ENCODE data around the gene DNAH6. TPM values are rescaled to one million over a fixed set of nuclear protein-coding genes. Genes with fewer than 3 reads are reported as not detected.

Gene DNAH6
- total and polyA plus RNA-seq, 10 of the 15 experiments (the other 5 are each of a cell fraction or from before 2014, with no cell fraction given): 0.07 to 1.0 (median 0.29) TPM

- Histone ChIP-seq H2AFZ (ENCODE audit: control insufficient read depth, low read depth, low read length) (no peak overlapping the region), H3K27me3 (replicated peaks in 1 of 2; ENCODE audit: control insufficient read depth in 2 of 2, insufficient read depth in 2 of 2, low read length in 1 of 2) (no peaks in the 10 kb centered on the region), H3K4me3 (no peak overlapping the region), H3K4me2 (ENCODE audit: control insufficient read depth, insufficient read depth) (no peak overlapping the region), H3K4me1 (ENCODE audit: control insufficient read depth, insufficient read depth, low read length) (no peaks in the 10 kb centered on the region), H3K27ac (ENCODE audit: control insufficient read depth, insufficient read depth) (no peak overlapping the region), H3K9ac (ENCODE audit: control insufficient read depth, insufficient read depth, low read length) (no peak overlapping the region), H3K9me3 (replicated peaks; ENCODE audit: control insufficient read depth, insufficient read depth, low read length) (no peaks in the 10 kb centered on the region), H3K79me2 (ENCODE audit: control insufficient read depth, insufficient read depth, low read length) (no peaks in the 10 kb centered on the region), H4K20me1 (ENCODE audit: control insufficient read depth, insufficient read depth) (no peaks in the 10 kb centered on the region), H3K36me3 (ENCODE audit: control insufficient read depth in 2 of 2, insufficient read depth in 2 of 2, low read length in 1 of 2) (no peaks in the 10 kb centered on the region)
- FAIRE-seq (no peak), DNase-seq (ENCODE audit: low read depth, low spot score) (no peak), ATAC-seq (no peak)
- SMC1A ChIA-PET (ENCODE audit: uncharacterized antibody, unreplicated experiment): interaction anchor here (1.2 kb wide), 1 partner anchor 9 kb away, joined by 4 read pairs; no protein-coding TSS in a partner anchor
- POLR2A ChIA-PET: no interaction called here
- WGBS (ENCODE audit: insufficient coverage, insufficient replicate concordance, low lambda C conversion rate, missing lambda C conversion rate): 27% methylated on average over 1 of the region's 1 CpG
- TF ChIP-seq ZNF687 (IDR thresholded peaks at IDR 0.05): no peak
- no peak for TF ChIP-seq SRF (IDR thresholded peaks at IDR 0.05; ENCODE audit: low read depth in 2 of 2, low read length in 2 of 2)
- CTCF ChIA-PET: interaction anchor here (0.5 kb wide), 1 partner anchor 479 kb away, joined by 3 read pairs; no protein-coding TSS in a partner anchor
- intact Hi-C loops (cut with micrococcal nuclease; ENCODE audit: unreplicated experiment) (no loop called here), in situ Hi-C loops (cut with MboI) (no loop called here)
- BruUV-seq (replicated peaks): no TSS peak
- RAD21 ChIA-PET (ENCODE audit: unreplicated experiment): no interaction called here
Observed at GRCh38 chr2:84788027-84788426, 271.7 kb downstream of the DNAH6 start.

GRCh38 chr2:84788498-84788897 lies 272.2 kb downstream of the DNAH6 start:
- no peak overlapping the region for H3K27ac ChIP-seq (ENCODE audit: control insufficient read depth, insufficient read depth)
- no peaks in the 10 kb centered on the region for H3K4me1 ChIP-seq (ENCODE audit: control insufficient read depth, insufficient read depth, low read length)
- ChIA-PET CTCF (no interaction called here), POLR2A (no interaction called here), RAD21 (ENCODE audit: unreplicated experiment) (no interaction called here), SMC1A (ENCODE audit: uncharacterized antibody, unreplicated experiment) (interaction anchor here (1.2 kb wide), 1 partner anchor 8 kb away, joined by 4 read pairs; no protein-coding TSS in a partner anchor)
- H3K4me2 ChIP-seq (ENCODE audit: control insufficient read depth, insufficient read depth): no peak overlapping the region
- ATAC-seq (no peak), FAIRE-seq (no peak), DNase-seq (ENCODE audit: low read depth, low spot score) (no peak)
- H3K4me3 ChIP-seq: no peak overlapping the region
- no peaks in the 10 kb centered on the region for H3K9me3 ChIP-seq (replicated peaks; ENCODE audit: control insufficient read depth, insufficient read depth, low read length)
- H4K20me1 ChIP-seq (ENCODE audit: control insufficient read depth, insufficient read depth): no peaks in the 10 kb centered on the region
- BruUV-seq (replicated peaks): no TSS peak
- 29% methylated on average over 3 of the region's 3 CpGs for WGBS (ENCODE audit: insufficient coverage, insufficient replicate concordance, low lambda C conversion rate, missing lambda C conversion rate)
- H3K79me2 ChIP-seq (ENCODE audit: control insufficient read depth, insufficient read depth, low read length): no peaks in the 10 kb centered on the region
- in situ Hi-C loops (cut with MboI) (no loop called here), intact Hi-C loops (cut with micrococcal nuclease; ENCODE audit: unreplicated experiment) (no loop called here)
- H2AFZ ChIP-seq (ENCODE audit: control insufficient read depth, low read depth, low read length): no peak overlapping the region
- H3K36me3 ChIP-seq (ENCODE audit: control insufficient read depth in 2 of 2, insufficient read depth in 2 of 2, low read length in 1 of 2): no peaks in the 10 kb centered on the region
- no peak overlapping the region for H3K9ac ChIP-seq (ENCODE audit: control insufficient read depth, insufficient read depth, low read length)
- H3K27me3 ChIP-seq (replicated peaks in 1 of 2; ENCODE audit: control insufficient read depth in 2 of 2, insufficient read depth in 2 of 2, low read length in 1 of 2): no peaks in the 10 kb centered on the region
- no peak for TF ChIP-seq USF1 (IDR thresholded peaks at IDR 0.05; ENCODE audit: borderline replicate concordance, extremely low read length, insufficient read depth, low read depth, low read length)
- no peak for TF ChIP-seq PAX8 (IDR thresholded peaks at IDR 0.05)
- no peak for TF ChIP-seq MEF2A (IDR thresholded peaks at IDR 0.05; ENCODE audit: insufficient read depth, low read depth, low read length)
- no peak for TF ChIP-seq HDGF (IDR thresholded peaks at IDR 0.05)
- TF ChIP-seq EP300 (IDR thresholded peaks at IDR 0.05; ENCODE audit: borderline replicate concordance in 1 of 2, control insufficient read depth in 1 of 2, low read depth in 2 of 2, low read length in 2 of 2): no peak
- TF ChIP-seq DPF2 (IDR thresholded peaks at IDR 0.05): no peak
- no peak for TF ChIP-seq FOXM1 (IDR thresholded peaks at IDR 0.05; ENCODE audit: low read depth, low read length)
- TF ChIP-seq, protein P1, sequence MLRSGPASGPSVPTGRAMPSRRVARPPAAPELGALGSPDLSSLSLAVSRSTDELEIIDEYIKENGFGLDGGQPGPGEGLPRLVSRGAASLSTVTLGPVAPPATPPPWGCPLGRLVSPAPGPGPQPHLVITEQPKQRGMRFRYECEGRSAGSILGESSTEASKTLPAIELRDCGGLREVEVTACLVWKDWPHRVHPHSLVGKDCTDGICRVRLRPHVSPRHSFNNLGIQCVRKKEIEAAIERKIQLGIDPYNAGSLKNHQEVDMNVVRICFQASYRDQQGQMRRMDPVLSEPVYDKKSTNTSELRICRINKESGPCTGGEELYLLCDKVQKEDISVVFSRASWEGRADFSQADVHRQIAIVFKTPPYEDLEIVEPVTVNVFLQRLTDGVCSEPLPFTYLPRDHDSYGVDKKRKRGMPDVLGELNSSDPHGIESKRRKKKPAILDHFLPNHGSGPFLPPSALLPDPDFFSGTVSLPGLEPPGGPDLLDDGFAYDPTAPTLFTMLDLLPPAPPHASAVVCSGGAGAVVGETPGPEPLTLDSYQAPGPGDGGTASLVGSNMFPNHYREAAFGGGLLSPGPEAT (IDR thresholded peaks at IDR 0.05; ENCODE audit: low read depth): no peak

All from GM12878 (cell line).